A549 (cell line): ENCODE results near the gene NOP53. TPM values are rescaled to one million over a fixed set of nuclear protein-coding genes. Genes with fewer than 3 reads are reported as not detected.

Experiments
- ATAC-seq, 2 experiments: fragments of 200-7000 bp in 1 of 2; fragments of >200 bp in 1 of 2; cut with Nextera tagmentation in 1 of 2; cut with Tn5 transposase in 1 of 2; 3 replicates each; pipeline versions ENCODE4 v1.8.0 to v1.9.1; 2018 to 2020; ENCODE audit warnings: mild to moderate bottlenecking in 1 of 2, moderate library complexity in 1 of 2
- CTCF ChIA-PET: fragments of 300-600 bp; sonication (Branson Sonifier 250); formaldehyde crosslinking; extraction: SDS; loops from one replicate; lab custom pipeline; 2021; ENCODE audit warnings: antibody characterized with exemption, inconsistent platforms; lab: Yijun Ruan, JAX
- POLR2A ChIA-PET: fragments of 350-600 bp; formaldehyde crosslinking; extraction: SDS; loops from one replicate; lab custom pipeline; 2021; ENCODE audit warnings: antibody characterized with exemption, inconsistent platforms; lab: Yijun Ruan, JAX
- DNase-seq, 2 experiments: peaks; one replicate each; pipeline versions ENCODE4 v3.0.0 to v3.0.0-alpha.2; 2011 to 2016; ENCODE audit warnings: low read depth in 1 of 2, low spot score in 1 of 2
- FAIRE-seq: peaks from 2 replicates; lab custom pipeline; 2011; peaks lifted over from hg19 to GRCh38; lab: Jason Lieb, UNC
- H3K27ac ChIP-seq, 2 experiments: fragments of >200 bp; sonication (Bioruptor Twin); formaldehyde crosslinking; 3 replicates each; pipeline ENCODE4 v1.5.1; 2016 to 2017
- H3K4me1 ChIP-seq: fragments of >200 bp; sonication (Bioruptor Twin); formaldehyde crosslinking; 3 replicates; pipeline ENCODE4 v1.6.1; 2016
- H3K4me2 ChIP-seq: fragments of >200 bp; sonication (Bioruptor Twin); formaldehyde crosslinking; 3 replicates; pipeline ENCODE4 v1.6.1; 2016
- H3K4me3 ChIP-seq: fragments of >200 bp; sonication (Bioruptor Twin); formaldehyde crosslinking; 3 replicates; pipeline ENCODE4 v1.5.1; 2016
- H3K9me3 ChIP-seq: fragments of >200 bp; sonication (Bioruptor Twin); formaldehyde crosslinking; 3 replicates; pipeline ENCODE4 v1.6.1; 2016
- BCL3 ChIP-seq: fragments of >200 bp; sonication (Bioruptor Twin); formaldehyde crosslinking; IDR thresholded peaks from 3 replicates; pipeline ENCODE4 v1.6.1; 2016
- BHLHE40 ChIP-seq: IDR thresholded peaks from 2 replicates; pipeline ENCODE4 v1.6.1; 2012; ENCODE audit warnings: low read depth, low read length, inconsistent platforms
- CHD2 ChIP-seq: fragments of 150-350 bp; IDR thresholded peaks from 2 replicates; pipeline ENCODE4 v1.6.1; 2014; ENCODE audit warnings: low read length; ENCODE audit not compliant: partially characterized antibody
- CHD4 ChIP-seq: fragments of 200-600 bp; sonication (generic); IDR thresholded peaks from 2 replicates; pipeline ENCODE4 v1.6.1; 2016; ENCODE audit warnings: antibody characterized with exemption, mild to moderate bottlenecking, borderline replicate concordance
- EP300 ChIP-seq, 2 experiments: fragments of >200 bp; sonication (Bioruptor Twin); formaldehyde crosslinking; IDR thresholded peaks; 2 replicates in 1 of 2; 3 replicates in 1 of 2; pipeline ENCODE4 v1.6.1; 2016 to 2017
- FOSB ChIP-seq: fragments of 250-450 bp; sonication (Bioruptor Pico); IDR thresholded peaks from 2 replicates; pipeline ENCODE4 v1.5.0; 2020; ENCODE audit warnings: mild to moderate bottlenecking, moderate library complexity
- GATA3 ChIP-seq: IDR thresholded peaks from 2 replicates; pipeline ENCODE4 v1.6.1; 2012; ENCODE audit warnings: borderline replicate concordance
- HEYL ChIP-seq: fragments of 250-450 bp; sonication (Bioruptor Pico); IDR thresholded peaks from 2 replicates; pipeline ENCODE4 v1.8.0; 2021; ENCODE audit warnings: mild to moderate bottlenecking, moderate library complexity
- HMGXB4 ChIP-seq: fragments of 250-450 bp; sonication (Bioruptor Pico); IDR thresholded peaks from 2 replicates; pipeline ENCODE4 v1.5.0; 2021; ENCODE audit warnings: mild to moderate bottlenecking, moderate library complexity, borderline replicate concordance
- HOXB5 ChIP-seq: fragments of 250-450 bp; sonication (Bioruptor Pico); IDR thresholded peaks from 2 replicates; pipeline ENCODE4 v1.5.0; 2020; ENCODE audit warnings: mild to moderate bottlenecking, moderate library complexity
- JUN ChIP-seq, 2 experiments: fragments of >200 bp; sonication (Bioruptor Twin); formaldehyde crosslinking; IDR thresholded peaks; 2 replicates in 1 of 2; 3 replicates in 1 of 2; pipeline ENCODE4 v1.6.1; 2016 to 2017
- KDM1A ChIP-seq: fragments of 200-600 bp; sonication (generic); IDR thresholded peaks from 2 replicates; pipeline ENCODE4 v1.6.1; 2016; ENCODE audit warnings: low read depth, mild to moderate bottlenecking
- KDM5A ChIP-seq: fragments of 200-600 bp; sonication (generic); IDR thresholded peaks from 2 replicates; pipeline ENCODE4 v1.6.1; 2016; ENCODE audit warnings: antibody characterized with exemption, mild to moderate bottlenecking
- MAFK ChIP-seq: fragments of 450-650 bp; IDR thresholded peaks from 2 replicates; pipeline ENCODE4 v1.6.1; 2014; ENCODE audit not compliant: partially characterized antibody
- MAZ ChIP-seq: fragments of 150-350 bp; IDR thresholded peaks from 2 replicates; pipeline ENCODE4 v1.6.1; 2014; ENCODE audit warnings: antibody characterized with exemption, low read depth, low read length, borderline replicate concordance
- NPAS2 ChIP-seq: fragments of 250-450 bp; sonication (Bioruptor Pico); IDR thresholded peaks from 2 replicates; pipeline ENCODE4 v1.8.0; 2022; ENCODE audit warnings: mild to moderate bottlenecking, moderate library complexity, borderline replicate concordance
- PBX3 ChIP-seq: IDR thresholded peaks from 2 replicates; pipeline ENCODE4 v1.6.1; 2012
- PHF8 ChIP-seq: fragments of 200-600 bp; sonication (generic); IDR thresholded peaks from 2 replicates; pipeline ENCODE4 v1.6.1; 2016; ENCODE audit warnings: low read depth, mild to moderate bottlenecking, antibody characterized with exemption, moderate library complexity, borderline replicate concordance
- POLR2A ChIP-seq: IDR thresholded peaks from 2 replicates; pipeline ENCODE4 v1.6.1; 2012; ENCODE audit warnings: mild to moderate bottlenecking, low read length
- RCOR1 ChIP-seq: fragments of 150-350 bp; IDR thresholded peaks from 2 replicates; pipeline ENCODE4 v1.6.1; 2014; ENCODE audit warnings: antibody characterized with exemption, low read length, low read depth
- RFX5 ChIP-seq: fragments of 450-650 bp; IDR thresholded peaks from 2 replicates; pipeline ENCODE4 v1.7.1; 2014; ENCODE audit warnings: antibody characterized with exemption, mild to moderate bottlenecking, moderate library complexity
- ZC3H11A ChIP-seq: fragments of 450-650 bp; IDR thresholded peaks from 2 replicates; pipeline ENCODE4 v1.6.1; 2014; ENCODE audit warnings: antibody characterized with exemption, mild to moderate bottlenecking
- ZSCAN20 ChIP-seq: fragments of 250-450 bp; sonication (Bioruptor Pico); IDR thresholded peaks from 2 replicates; pipeline ENCODE4 v1.8.0; 2022; ENCODE audit warnings: mild to moderate bottlenecking, moderate library complexity
- WGBS: methylation state at CpG from one replicate; pipeline ENCODE4 v1.1.6; 2017; ENCODE audit errors: missing lambda C conversion rate; 5-methylcytosine and 5-hydroxymethylcytosine counted together
- polyA plus RNA-seq, 4 experiments: library from polyadenylated mRNA; depleted of rRNA in 3 of 4; stranded (reverse); fragments of >200 nt; fragmentation: RNase III in 1 of 4; extraction: RNeasy Plus Mini Kit Qiagen cat#74134 plus additional on column Dnase treatment in 1 of 4; gene quantifications; 2 replicates in 3 of 4; 3 replicates in 1 of 4; pipeline ENCODE4 v1.2.3, GENCODE V29; 2011 to 2017
- TF ChIP-seq, protein P1 (sequence below): IDR thresholded peaks from 2 replicates; pipeline ENCODE4 v1.6.1; 2012
- TF ChIP-seq, protein P2 (sequence below): IDR thresholded peaks from 2 replicates; pipeline ENCODE4 v1.6.1; 2012; ENCODE audit warnings: low read depth, borderline replicate concordance

Gene NOP53
- polyA plus RNA-seq, 2 of the 4 experiments (the other 2 are of a cell fraction): 135 to 182 TPM

DNA sequence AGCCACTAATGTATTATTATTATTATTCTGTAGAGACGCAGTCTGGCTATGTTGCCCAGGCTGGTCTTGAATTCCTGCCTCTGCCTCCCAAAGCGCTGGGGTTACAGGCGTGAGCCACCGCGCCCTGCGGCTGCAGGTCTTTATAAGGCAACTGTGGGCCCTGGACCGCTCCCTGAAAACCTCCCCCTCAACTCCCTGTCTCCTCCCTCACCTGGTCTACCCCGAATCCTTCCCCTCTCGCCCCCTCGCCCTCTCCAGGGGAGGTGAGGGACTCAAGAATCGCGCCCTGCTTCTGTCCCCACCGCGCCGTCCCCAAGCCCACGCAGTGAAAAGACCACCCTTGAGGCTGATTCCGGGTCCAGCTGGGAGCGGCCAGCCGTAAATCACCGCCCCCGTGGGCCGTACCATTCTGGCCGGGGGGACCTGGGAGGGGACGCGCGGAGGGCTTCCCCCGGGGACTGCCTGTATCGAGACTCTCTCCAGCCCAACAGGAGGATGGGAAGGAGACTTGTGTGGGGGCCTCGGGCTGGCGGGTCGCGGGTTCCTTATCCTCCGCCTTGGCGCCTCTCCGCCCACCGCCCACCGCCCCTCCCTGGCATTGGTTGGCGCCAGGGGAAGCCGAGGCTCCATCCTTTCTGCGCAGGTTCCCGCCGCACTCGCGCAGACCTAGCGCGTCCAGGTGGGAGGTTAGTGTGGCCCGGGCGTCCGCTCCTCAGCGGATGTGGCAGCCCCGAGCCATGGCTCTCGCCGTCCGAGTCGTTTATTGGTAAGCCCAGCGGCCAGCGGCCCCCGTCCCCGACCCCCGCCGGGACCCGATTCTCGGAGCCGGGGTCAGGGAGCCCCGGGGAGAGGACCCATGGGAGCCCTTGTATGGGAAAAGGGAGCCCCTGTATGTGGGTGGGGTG lies 33.0 kb downstream of the NOP53 start, which contains the start of gene SELENOW:
Gene SELENOW, plus strand, starts transcription at position 655 of the 905 bp plus-strand sequence. Its CDS starts 83 bp downstream, at position 738.
- peaks cover 16% of the 10 kb centered on the region for H3K4me1 ChIP-seq
- TF ChIP-seq PHF8 (peak; percentile 83; the same call in 1 of the 2 replicates), CHD4 (no peak), BCL3 (peak; percentile 90), POLR2A (peak; percentile 99), HOXB5 (CRISPR knock-in tag) (0 out of 2 replicates have a peak, but pooled peaks have one; percentile 38), MAFK (no peak), JUN (IDR thresholded peaks at IDR 0.05) (peak; percentile 77 to 92), RCOR1 (no peak), ZSCAN20 (CRISPR knock-in tag) (no peak), HMGXB4 (no peak), PBX3 (peak; percentile 72; the same call in 1 of the 2 replicates), KDM1A (0 out of 2 replicates have a peak, but pooled peaks have one; percentile 23), GATA3 (peak; percentile 92), KDM5A (no peak), MAZ (peak; percentile 53; the same call in 1 of the 2 replicates), BHLHE40 (peak; percentile 82), ZC3H11A (no peak)
- TF ChIP-seq, protein P1, sequence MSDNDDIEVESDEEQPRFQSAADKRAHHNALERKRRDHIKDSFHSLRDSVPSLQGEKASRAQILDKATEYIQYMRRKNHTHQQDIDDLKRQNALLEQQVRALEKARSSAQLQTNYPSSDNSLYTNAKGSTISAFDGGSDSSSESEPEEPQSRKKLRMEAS: peak; percentile 80
- TF ChIP-seq, protein P2, sequence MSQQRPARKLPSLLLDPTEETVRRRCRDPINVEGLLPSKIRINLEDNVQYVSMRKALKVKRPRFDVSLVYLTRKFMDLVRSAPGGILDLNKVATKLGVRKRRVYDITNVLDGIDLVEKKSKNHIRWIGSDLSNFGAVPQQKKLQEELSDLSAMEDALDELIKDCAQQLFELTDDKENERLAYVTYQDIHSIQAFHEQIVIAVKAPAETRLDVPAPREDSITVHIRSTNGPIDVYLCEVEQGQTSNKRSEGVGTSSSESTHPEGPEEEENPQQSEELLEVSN: peak; percentile 9; the same call in 1 of the 2 replicates
- POLR2A ChIA-PET: interaction anchor here (0.6 to 0.7 kb wide), 2 partner anchors 12 to 33 kb away, joined by 3 read pairs; partner anchors contain the start of gene NOP53
- H3K4me3 ChIP-seq: peak within 1 kb of the TSS; percentile 79
- FAIRE-seq (no peak), DNase-seq (peak; percentile 83 to 90), ATAC-seq (peak; percentile 88 to 95)
- H3K27ac ChIP-seq: peak within 1 kb of the TSS; percentile 90 to 94
- peak within 1 kb of the TSS; percentile 90 for H3K4me2 ChIP-seq
- WGBS: under 1% methylated on average over 38 of the region's 65 CpGs
- H3K9me3 ChIP-seq: no peaks in the 10 kb centered on the region
- CTCF ChIA-PET: interaction anchor here (1.1 to 4.8 kb wide), 4 partner anchors 10 to 350 kb away, joined by 3 to 26 read pairs (median 12); no protein-coding TSS in a partner anchor

- CTCF ChIA-PET: interaction anchor here (1.1 to 4.6 kb wide), 3 partner anchors 9 to 66 kb away, joined by 4 to 41 read pairs (median 12); partner anchors contain the start of gene EHD2
- Histone ChIP-seq H3K9me3 (no peaks in the 10 kb centered on the region), H3K4me1 (peaks cover 16% of the 10 kb centered on the region), H3K27ac (peak overlapping the region; percentile 90 to 94), H3K4me2 (peak overlapping the region; percentile 90), H3K4me3 (peak overlapping the region; percentile 79)
- 3% methylated on average over 20 of the region's 20 CpGs for whole genome bisulfite sequencing
- FAIRE-seq (no peak), DNase-seq (no peak), ATAC-seq (peak; percentile 10 to 19; a peak in 3 of 6 replicates)
- POLR2A ChIA-PET: no interaction called here
- no peak for TF ChIP-seq NPAS2 (CRISPR knock-in tag)
- no peak for TF ChIP-seq RFX5
- TF ChIP-seq HEYL: no peak
- TF ChIP-seq CHD2: no peak
- TF ChIP-seq FOSB (CRISPR knock-in tag): no peak
- no peak for TF ChIP-seq EP300 (IDR thresholded peaks at IDR 0.05)
These were observed 33.6 kb downstream of the NOP53 start for GRCh38 chr19:47778954-47779351.
